IPS-15b (cell line): ENCODE results near the gene LAS1L.
"Not testable (repeated sequence)": the region's sequence is repeated elsewhere in the genome, so short reads cannot be mapped to it uniquely, and the experiment has no call there.

Experiments used
- H3K27me3 ChIP-seq: one replicate; pipeline ENCODE4 v1.6.1; 2013; ENCODE audit warnings: low read length; ENCODE audit not compliant: control insufficient read depth, insufficient read depth
- H3K36me3 ChIP-seq: one replicate; pipeline ENCODE4 v1.6.1; 2013; ENCODE audit warnings: low read length; ENCODE audit not compliant: control insufficient read depth, insufficient read depth
- H3K4me1 ChIP-seq: one replicate; pipeline ENCODE4 v1.6.1; 2013; ENCODE audit warnings: mild to moderate bottlenecking, low read length; ENCODE audit not compliant: control insufficient read depth, insufficient read depth
- H3K4me3 ChIP-seq: one replicate; pipeline ENCODE4 v1.5.1; 2013; ENCODE audit warnings: low read depth, low read length
- H3K9ac ChIP-seq: one replicate; pipeline ENCODE4 v1.6.1; 2013; ENCODE audit warnings: low read depth, mild to moderate bottlenecking, low read length
- H3K9me3 ChIP-seq: one replicate; pipeline ENCODE4 v1.6.1; 2013; ENCODE audit warnings: mild to moderate bottlenecking, low read length; ENCODE audit not compliant: control insufficient read depth, insufficient read depth

LAS1L gene

DNA sequence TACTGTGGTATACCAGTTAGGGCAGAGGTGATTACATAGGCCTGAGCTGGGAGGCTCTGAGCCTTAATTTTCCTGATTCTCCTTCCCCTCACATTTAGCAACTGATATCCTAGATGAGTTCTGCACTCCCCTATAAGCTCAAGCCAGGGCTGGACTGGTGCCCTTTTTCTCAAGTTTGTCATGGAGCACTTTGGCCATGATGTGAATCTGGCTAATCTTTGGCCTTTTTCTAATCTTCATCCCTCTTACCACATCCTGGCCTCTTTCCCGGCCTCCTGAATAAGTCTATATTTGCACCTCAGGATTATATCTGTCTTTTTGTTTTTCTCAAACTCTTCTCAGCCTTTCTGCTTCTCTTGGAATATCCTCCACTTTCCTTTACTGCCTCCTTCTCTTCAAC is 10.9 kb upstream of the LAS1L start:
- H3K36me3 ChIP-seq, result no peaks in the 10 kb centered on the region
- H3K4me1 ChIP-seq, result no peaks in the 10 kb centered on the region
- H3K9me3 ChIP-seq, result no peaks in the 10 kb centered on the region
- H3K27me3 ChIP-seq, result no peaks in the 10 kb centered on the region
- H3K4me3 ChIP-seq, result no peak overlapping the region
- H3K9ac ChIP-seq, result no peak overlapping the region

DNA sequence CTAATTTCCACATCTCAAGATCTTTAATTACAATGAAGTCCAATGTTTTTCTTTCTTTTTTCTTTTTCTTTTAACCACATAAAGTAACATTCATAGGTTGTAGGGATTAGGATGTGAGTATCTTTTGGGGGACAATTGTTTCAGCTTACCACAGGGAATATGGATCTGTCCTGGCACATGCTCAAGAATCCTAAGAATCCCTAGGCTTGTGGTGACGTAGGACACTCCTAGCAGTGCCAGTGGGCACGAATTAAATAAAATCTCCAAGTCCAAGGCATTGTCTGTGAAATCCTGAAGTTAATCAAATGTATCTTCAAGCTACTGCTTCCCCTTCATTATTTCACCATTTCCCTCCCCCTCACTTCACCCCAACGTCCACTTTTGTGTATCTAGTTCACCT is 2.6 kb upstream of the LAS1L start:
- Histone ChIP-seq H3K27me3 (no peaks in the 10 kb centered on the region), H3K4me1 (no peaks in the 10 kb centered on the region), H3K9ac (no peak overlapping the region), H3K9me3 (no peaks in the 10 kb centered on the region), H3K36me3 (no peaks in the 10 kb centered on the region), H3K4me3 (no peak overlapping the region)

DNA sequence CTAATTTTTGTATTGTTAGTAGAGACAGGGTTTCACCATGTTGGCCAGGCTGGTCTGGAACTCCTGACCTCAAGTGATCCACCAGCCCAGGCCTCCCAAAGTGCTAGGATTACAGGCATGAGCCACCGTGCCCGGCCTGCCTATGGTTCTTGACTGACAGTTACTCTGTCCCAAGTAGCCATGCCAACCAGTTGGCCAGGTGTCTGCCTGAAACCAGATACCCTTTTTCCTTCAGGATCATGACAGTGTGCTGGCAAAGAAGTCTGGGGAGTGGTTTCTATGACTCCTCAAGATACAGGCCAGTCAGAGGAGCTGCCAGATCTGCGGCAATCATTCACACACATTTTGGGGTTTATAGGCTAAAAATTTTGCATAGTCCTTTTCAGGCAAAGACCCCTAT is 1.7 kb upstream of the LAS1L start:
- no peaks in the 10 kb centered on the region for H3K27me3 ChIP-seq
- no peak overlapping the region for H3K9ac ChIP-seq
- peaks cover 4% of the 10 kb centered on the region for H3K36me3 ChIP-seq
- H3K9me3 ChIP-seq, result no peaks in the 10 kb centered on the region
- no peaks in the 10 kb centered on the region for H3K4me1 ChIP-seq
- H3K4me3 ChIP-seq, result no peak overlapping the region

DNA sequence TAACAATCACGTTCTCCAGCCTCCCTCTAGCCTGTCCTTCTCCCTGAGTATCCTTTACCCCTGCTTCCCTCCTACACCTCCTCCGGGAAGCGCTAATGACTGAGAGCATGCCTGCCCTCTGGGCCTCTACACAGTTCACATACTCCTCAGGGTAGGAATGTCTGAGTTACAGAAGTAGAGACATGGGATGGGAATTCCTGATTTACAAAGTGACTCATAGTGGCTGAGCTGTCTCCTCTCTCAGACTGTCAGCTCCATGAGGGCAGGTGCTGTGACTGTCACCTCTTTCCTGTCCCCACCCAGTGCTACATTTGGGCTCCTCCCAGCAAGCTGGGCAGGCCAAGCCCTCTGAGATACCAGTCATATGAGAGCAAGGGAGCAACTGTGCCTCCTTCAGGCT is 2.6 kb downstream of the LAS1L start:
- no peaks in the 10 kb centered on the region for H3K9me3 ChIP-seq
- H3K27me3 ChIP-seq, result no peaks in the 10 kb centered on the region
- H3K9ac ChIP-seq, result no peak overlapping the region
- no peaks in the 10 kb centered on the region for H3K4me1 ChIP-seq
- H3K4me3 ChIP-seq, result no peak overlapping the region
- peaks cover 13% of the 10 kb centered on the region for H3K36me3 ChIP-seq

DNA sequence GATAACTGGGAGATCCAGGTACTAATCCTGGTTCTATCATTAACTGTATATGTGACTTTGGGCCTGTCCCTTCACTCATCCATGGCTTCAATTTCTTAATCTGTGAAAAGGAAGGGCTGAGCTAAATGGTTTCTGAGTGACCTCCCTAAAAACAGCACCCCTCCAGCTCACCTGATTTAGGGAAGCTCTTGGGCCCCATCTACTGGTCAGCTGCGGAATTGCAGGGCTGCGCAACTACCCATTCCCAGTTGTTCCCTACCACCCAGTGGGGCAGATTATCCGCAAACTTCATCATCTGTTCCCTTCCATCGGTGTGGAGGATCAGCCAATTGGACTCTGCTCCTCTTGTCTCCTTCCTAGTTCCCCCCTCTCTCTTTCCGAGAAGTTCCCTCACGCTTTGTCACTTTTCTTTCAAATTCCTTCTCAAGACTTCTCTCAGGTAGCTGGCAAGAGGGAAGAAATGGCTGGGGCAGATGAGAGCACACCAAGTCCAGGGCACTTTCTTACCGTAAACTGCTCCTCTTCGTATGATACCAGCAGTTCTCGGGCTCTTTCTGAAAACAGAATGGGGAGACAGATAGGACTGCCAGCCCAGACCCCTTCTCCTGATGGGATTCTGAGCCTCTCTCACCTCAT is 5.8 kb downstream of the LAS1L start:
- Histone ChIP-seq H3K9ac (no peak overlapping the region), H3K9me3 (no peaks in the 10 kb centered on the region), H3K4me1 (no peaks in the 10 kb centered on the region), H3K4me3 (no peak overlapping the region), H3K27me3 (no peaks in the 10 kb centered on the region), H3K36me3 (peaks cover 23% of the 10 kb centered on the region)

DNA sequence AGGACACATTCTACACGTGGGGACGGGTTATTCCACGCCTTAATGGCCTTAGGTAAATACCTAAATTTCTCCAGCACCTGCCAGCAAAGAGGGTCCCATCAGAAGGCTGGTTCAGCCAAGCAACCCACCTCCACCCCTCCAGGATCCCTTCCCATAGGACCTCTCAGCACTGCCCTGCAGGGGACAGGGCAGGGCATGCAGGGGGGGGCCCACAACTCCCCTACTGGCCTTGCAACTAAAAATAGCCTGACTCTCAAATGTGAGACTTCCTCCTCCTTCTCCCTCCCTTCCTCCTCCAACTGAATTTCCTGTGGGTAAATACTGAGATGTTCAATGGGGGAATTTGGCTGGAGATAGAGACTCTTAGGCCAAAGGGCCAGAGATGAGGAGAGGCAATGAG is 6.3 kb downstream of the LAS1L start:
- Histone ChIP-seq H3K27me3 (no peaks in the 10 kb centered on the region), H3K9ac (no peak overlapping the region), H3K4me3 (no peak overlapping the region), H3K36me3 (peaks cover 28% of the 10 kb centered on the region), H3K4me1 (no peaks in the 10 kb centered on the region), H3K9me3 (no peaks in the 10 kb centered on the region)

DNA sequence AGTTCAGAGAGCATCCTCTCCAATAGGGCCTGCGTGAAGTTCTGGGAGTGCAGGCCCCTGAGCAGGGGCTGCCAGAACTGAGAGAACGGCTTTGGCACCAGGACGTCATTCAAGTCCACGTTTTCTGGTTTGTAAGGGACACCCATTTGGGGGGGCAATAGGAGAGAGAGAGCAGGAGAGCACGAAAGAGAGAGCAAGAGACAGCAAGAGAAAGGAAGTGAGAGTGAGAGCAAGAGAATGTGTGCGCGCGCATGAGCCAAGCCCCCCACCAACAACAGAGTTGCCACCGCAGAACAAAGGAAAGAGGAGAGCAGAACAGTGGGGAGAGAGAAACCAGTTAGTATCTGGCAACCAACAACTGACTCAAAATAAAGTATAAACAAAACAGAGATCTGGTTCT is 10.4 kb downstream of the LAS1L start:
- Histone ChIP-seq H3K4me3 (no peak overlapping the region), H3K4me1 (no peaks in the 10 kb centered on the region), H3K9ac (no peak overlapping the region), H3K36me3 (peaks cover 38% of the 10 kb centered on the region), H3K27me3 (no peaks in the 10 kb centered on the region), H3K9me3 (no peaks in the 10 kb centered on the region)

DNA sequence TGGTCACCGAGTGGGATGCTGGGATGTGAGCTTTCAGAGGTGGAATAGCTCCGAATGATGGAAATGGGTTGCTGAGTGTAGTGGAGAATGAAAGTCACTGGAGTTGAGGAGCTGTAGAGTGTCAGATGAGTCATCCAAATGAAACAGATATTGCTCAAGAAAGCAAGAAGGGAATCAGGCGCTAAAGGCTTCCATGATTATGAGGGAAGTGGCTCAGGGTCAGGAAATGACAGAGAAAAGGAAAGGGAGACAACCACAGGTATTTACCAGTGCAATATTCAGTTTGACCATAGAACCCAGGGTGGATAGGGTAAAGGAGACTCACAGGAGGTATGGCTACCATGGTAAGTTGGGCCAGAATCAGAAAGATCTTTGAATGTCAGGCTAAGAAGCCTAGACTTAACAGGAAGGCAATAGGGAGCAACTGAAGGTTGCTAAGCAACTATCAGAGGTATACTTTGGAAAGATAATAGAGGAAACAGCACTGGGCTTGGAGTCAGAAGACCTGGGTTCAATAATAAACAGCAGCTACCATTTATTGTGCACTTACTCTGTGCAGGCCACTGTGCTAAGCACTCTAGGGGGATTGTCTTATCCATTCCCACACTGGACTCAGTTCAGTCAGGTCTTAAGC is 11.7 kb downstream of the LAS1L start:
- H3K4me1 ChIP-seq, result no peaks in the 10 kb centered on the region
- H3K27me3 ChIP-seq, result no peaks in the 10 kb centered on the region
- no peaks in the 10 kb centered on the region for H3K9me3 ChIP-seq
- no peak overlapping the region for H3K4me3 ChIP-seq
- no peak overlapping the region for H3K9ac ChIP-seq
- H3K36me3 ChIP-seq, result peaks cover 32% of the 10 kb centered on the region

DNA sequence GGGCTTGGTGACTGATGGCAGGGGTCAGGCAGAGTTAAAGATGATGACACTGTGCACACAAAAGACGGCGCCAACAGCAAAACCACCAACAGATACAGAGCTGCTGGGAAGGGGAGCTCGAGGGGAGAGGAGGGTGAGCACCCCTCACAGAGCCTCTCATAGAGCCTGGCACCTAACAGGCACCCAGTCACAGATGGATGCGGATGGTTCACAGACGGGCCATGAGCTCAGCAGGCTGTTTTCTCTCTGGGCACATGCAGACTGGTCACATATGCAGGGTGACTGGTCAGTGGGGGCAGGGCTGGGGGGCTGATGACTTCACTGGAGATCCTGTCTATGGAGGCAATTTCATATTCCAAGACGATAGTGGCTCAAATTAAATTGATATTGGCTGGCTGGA is 15.1 kb downstream of the LAS1L start:
- H3K4me1 ChIP-seq, H3K9ac ChIP-seq, H3K9me3 ChIP-seq, H3K27me3 ChIP-seq, H3K4me3 ChIP-seq: not testable (repeated sequence)
- H3K36me3 ChIP-seq, result peaks cover 42% of the 10 kb centered on the region

DNA sequence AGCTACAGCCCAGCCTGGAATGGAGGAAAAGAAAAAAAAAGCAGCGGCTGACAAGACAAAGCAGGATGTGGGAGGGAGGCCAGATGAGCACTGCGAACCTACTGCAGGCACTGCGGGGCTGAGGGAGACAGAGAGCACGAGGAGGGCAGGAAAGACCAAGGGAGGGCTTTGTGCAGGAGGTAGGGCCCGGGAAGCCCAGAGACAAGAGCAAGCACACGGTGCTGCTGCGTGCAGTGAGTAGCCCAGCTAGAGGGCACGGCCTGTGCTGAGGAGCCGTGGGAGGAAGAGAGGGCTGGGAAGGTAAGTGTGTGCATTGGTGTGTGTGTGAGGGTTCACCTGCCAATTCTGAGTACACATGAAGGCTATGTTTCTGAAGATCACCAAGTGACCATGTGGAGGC is 15.6 kb downstream of the LAS1L start:
- H3K9me3 ChIP-seq, H3K4me1 ChIP-seq, H3K27me3 ChIP-seq, H3K4me3 ChIP-seq, H3K9ac ChIP-seq: not testable (repeated sequence)
- peaks cover 42% of the 10 kb centered on the region for H3K36me3 ChIP-seq

DNA sequence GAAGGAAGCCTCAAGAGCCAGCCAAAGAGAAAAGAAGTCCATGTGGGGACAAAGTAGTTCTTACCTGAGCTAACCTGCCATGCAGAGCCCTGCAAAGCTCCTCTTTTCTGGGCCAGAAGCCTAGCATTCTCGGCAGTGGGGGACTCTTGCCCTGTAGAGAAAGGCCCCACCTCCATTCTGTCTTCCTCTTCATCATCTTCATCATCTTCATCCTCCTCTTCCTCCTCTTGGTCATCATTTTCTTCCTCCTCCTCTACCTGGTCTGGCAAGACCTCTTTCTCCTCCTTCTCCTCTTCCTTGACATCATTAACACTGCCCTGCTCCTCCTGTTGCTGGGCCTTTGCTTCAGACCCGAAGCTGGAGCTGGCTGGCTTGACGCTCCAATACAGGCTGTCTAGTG is 16.7 kb downstream of the LAS1L start:
- no peaks in the 10 kb centered on the region for H3K4me1 ChIP-seq
- no peaks in the 10 kb centered on the region for H3K9me3 ChIP-seq
- H3K4me3 ChIP-seq, result no peak overlapping the region
- no peak overlapping the region for H3K9ac ChIP-seq
- H3K27me3 ChIP-seq, result no peaks in the 10 kb centered on the region
- peaks cover 36% of the 10 kb centered on the region for H3K36me3 ChIP-seq

DNA sequence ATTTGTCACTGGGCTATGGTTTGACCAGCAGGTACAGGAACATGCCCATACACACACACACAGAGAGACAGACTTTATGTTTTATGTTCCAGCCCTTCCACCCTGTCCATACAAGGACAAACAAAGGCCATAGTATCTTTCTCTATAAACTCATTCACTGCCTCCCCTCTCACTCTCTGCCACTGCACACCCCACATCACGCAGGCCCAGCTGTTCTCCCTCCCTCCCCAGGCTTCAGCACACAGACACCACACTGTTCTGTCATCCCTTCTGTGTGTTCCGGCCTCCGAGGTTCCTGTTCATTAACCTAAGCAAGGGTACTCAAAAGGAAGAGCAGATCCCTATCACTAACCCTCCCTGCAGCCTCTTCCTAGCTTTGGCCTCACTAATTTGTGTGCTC is 17.8 kb downstream of the LAS1L start:
- H3K4me3 ChIP-seq, result no peak overlapping the region
- no peak overlapping the region for H3K9ac ChIP-seq
- no peaks in the 10 kb centered on the region for H3K27me3 ChIP-seq
- no peaks in the 10 kb centered on the region for H3K9me3 ChIP-seq
- H3K4me1 ChIP-seq, result no peaks in the 10 kb centered on the region
- peaks cover 33% of the 10 kb centered on the region for H3K36me3 ChIP-seq
